Nephron progenitor cell (in vitro differentiated cells): ENCODE measurements around the gene PPFIA1.

Experiments
- DNase-seq: peaks from one replicate; pipeline ENCODE4 v3.0.0; 2021
- H3K27ac Mint-ChIP-seq: 2 replicates; pipeline ENCODE4 v1.8.0; 2021; ENCODE audit warnings: mild to moderate bottlenecking, moderate library complexity, mixed read lengths
- H3K27me3 Mint-ChIP-seq: 2 replicates; pipeline ENCODE4 v1.8.0; 2021; ENCODE audit warnings: mild to moderate bottlenecking, low read depth, mixed read lengths; ENCODE audit not compliant: poor library complexity
- H3K36me3 Mint-ChIP-seq: 2 replicates; pipeline ENCODE4 v1.8.0; 2021; ENCODE audit warnings: low read depth, mixed read lengths
- H3K4me1 Mint-ChIP-seq: 2 replicates; pipeline ENCODE4 v1.8.0; 2021; ENCODE audit warnings: mixed read lengths
- H3K4me3 Mint-ChIP-seq: 2 replicates; pipeline ENCODE4 v1.8.0; 2021; ENCODE audit warnings: mild to moderate bottlenecking, moderate library complexity, mixed read lengths
- H3K9me3 Mint-ChIP-seq: 2 replicates; pipeline ENCODE4 v1.8.0; 2021; ENCODE audit warnings: mild to moderate bottlenecking, moderate library complexity, mixed read lengths
- CTCF ChIP-seq: fragments of 200-600 bp; sonication (generic); IDR thresholded peaks from 2 replicates; pipeline ENCODE4 v1.5.0; 2021; ENCODE audit warnings: antibody characterized with exemption

Gene PPFIA1

DNA sequence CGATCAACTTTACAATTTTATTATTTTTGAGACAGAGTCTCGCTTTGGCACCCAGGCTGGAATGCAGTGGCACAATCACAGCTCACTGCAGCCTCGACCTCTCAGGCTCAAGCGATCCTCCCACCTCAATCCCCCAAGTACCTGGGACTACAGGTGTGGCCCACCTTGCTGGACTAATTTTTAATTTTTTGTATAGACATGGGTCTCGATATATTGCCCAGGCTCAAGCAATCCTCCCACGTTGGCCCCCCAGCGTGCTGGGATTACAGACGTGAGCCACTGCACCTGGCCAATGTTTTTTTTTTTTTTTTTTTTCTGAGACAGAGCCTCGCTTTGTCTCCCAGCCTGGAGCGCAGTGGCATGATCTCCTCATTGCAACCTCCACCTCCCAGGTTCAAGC, 2.0 kb upstream of the PPFIA1 start:
- no peak for TF ChIP-seq CTCF
- H3K9me3 Mint-ChIP-seq = no peaks in the 10 kb centered on the region
- peaks cover 54% of the 10 kb centered on the region for H3K27me3 Mint-ChIP-seq
- no peak for DNase-seq
- H3K4me1 Mint-ChIP-seq = peaks cover 25% of the 10 kb centered on the region
- H3K36me3 Mint-ChIP-seq = peaks cover 8% of the 10 kb centered on the region
- H3K27ac Mint-ChIP-seq = no peak overlapping the region
- no peak overlapping the region for H3K4me3 Mint-ChIP-seq

DNA sequence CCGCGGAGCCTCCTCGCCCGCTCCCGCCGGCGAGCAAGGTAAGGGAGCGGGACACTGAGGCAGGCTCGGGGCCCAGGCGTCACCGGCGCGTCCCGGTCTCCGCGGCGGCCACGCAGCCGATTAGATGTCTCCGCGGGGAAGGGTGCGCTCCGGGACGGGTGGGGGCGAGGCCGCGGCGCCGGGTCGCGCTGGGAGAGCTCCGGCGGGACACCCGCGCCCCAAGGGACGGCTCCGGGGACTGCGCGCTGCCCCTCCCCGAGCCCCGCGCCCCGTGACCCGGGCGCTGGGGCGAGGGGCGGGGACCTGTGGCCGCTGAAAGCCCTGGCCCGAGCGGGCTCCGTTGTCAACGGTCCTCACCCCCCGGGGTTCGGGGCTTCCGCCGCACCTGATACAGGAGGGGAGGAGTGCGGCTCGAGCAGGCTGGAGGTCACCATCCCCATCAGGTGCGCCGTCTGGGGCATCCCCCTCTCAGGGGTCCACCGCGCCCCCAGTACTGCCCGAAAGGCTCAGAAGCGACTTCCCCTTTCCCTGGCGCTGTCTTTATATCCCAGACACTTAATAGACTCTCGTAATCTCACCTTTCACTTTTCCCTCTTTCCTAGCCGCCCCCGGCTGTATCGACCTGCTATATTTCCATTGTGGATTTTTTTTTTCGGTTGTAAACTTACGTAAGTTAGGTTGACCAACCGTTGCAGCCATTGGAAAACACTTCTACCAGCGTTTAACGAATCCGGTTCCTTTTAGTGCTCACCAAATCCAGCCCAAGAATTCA, 573 bp downstream of the PPFIA1 start:
- Mint-ChIP-seq H3K9me3 (no peaks in the 10 kb centered on the region), H3K4me1 (peaks cover 30% of the 10 kb centered on the region), H3K4me3 (peak overlapping the region; percentile 97), H3K27ac (no peak overlapping the region), H3K27me3 (peaks cover 36% of the 10 kb centered on the region), H3K36me3 (peaks cover 32% of the 10 kb centered on the region)
- peak; percentile 57 for DNase-seq
- TF ChIP-seq CTCF = no peak

- peak overlapping the region; percentile 97 for H3K4me3 Mint-ChIP-seq
- H3K4me1 Mint-ChIP-seq = peaks cover 30% of the 10 kb centered on the region
Measured at GRCh38 chr11:70271649-70271953, 1.1 kb downstream of the PPFIA1 start.

GRCh38 chr11:70272009-70272408, 1.5 kb downstream of the PPFIA1 start:
- Mint-ChIP-seq H3K27ac (no peak overlapping the region), H3K4me1 (peaks cover 30% of the 10 kb centered on the region), H3K36me3 (peaks cover 40% of the 10 kb centered on the region), H3K9me3 (no peaks in the 10 kb centered on the region), H3K27me3 (peaks cover 31% of the 10 kb centered on the region), H3K4me3 (peak overlapping the region; percentile 97)
- no peak for TF ChIP-seq CTCF
- no peak for DNase-seq

More at GRCh38 chr11:70271649-70271953, 1.1 kb downstream of the PPFIA1 start:
- Mint-ChIP-seq H3K27me3 (peaks cover 33% of the 10 kb centered on the region), H3K36me3 (peaks cover 37% of the 10 kb centered on the region), H3K9me3 (no peaks in the 10 kb centered on the region), H3K27ac (no peak overlapping the region)
- DNase-seq = no peak
- TF ChIP-seq CTCF = no peak

DNA sequence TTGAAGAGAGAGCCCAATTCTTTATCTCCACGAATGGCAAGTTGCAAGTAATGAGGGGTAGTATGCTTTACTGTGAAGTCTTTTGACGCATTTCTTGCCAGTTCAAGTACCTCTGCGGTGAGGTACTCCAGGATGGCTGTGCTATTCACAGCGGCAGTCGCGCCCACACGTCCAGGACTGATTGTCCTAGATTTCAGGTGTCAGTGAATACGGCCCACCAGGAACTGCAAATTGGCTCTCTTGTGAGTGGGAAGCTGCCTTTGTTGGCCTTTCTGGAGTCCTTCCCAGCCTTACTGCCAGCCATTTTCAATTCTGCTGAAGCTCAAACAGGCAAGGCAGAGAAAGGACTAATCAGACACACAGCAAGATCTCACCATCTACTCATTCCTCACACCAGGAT, 8.5 kb downstream of the PPFIA1 start:
- Mint-ChIP-seq H3K9me3 (no peaks in the 10 kb centered on the region), H3K4me3 (no peak overlapping the region), H3K27me3 (no peaks in the 10 kb centered on the region), H3K36me3 (peaks cover 86% of the 10 kb centered on the region), H3K27ac (no peak overlapping the region), H3K4me1 (peaks cover 22% of the 10 kb centered on the region)
- no peak for DNase-seq
- no peak for TF ChIP-seq CTCF

- H3K9me3 Mint-ChIP-seq = no peaks in the 10 kb centered on the region
- peaks cover 86% of the 10 kb centered on the region for H3K36me3 Mint-ChIP-seq
- peak overlapping the region; percentile 75 for H3K27ac Mint-ChIP-seq
- TF ChIP-seq CTCF = no peak
- no peaks in the 10 kb centered on the region for H3K27me3 Mint-ChIP-seq
- DNase-seq = no peak
- H3K4me1 Mint-ChIP-seq = peaks cover 16% of the 10 kb centered on the region
- H3K4me3 Mint-ChIP-seq = no peak overlapping the region
Measured at GRCh38 chr11:70281156-70281609, 10.7 kb downstream of the PPFIA1 start.
